ENCODE results near the gene CR1. TPM values are rescaled to one million over a fixed set of nuclear protein-coding genes. Genes with fewer than 3 reads are reported as not detected.

Gene CR1
- total and polyA plus RNA-seq, 2 of the 8 experiments (the other 6 are each of a cell fraction or from before 2014, with no cell fraction given), result 0.15 to 0.22 TPM

GRCh38 chr1:207463021-207463420 is 32.9 kb upstream of the CR1 start (continued):
- TF ChIP-seq, protein P1, sequence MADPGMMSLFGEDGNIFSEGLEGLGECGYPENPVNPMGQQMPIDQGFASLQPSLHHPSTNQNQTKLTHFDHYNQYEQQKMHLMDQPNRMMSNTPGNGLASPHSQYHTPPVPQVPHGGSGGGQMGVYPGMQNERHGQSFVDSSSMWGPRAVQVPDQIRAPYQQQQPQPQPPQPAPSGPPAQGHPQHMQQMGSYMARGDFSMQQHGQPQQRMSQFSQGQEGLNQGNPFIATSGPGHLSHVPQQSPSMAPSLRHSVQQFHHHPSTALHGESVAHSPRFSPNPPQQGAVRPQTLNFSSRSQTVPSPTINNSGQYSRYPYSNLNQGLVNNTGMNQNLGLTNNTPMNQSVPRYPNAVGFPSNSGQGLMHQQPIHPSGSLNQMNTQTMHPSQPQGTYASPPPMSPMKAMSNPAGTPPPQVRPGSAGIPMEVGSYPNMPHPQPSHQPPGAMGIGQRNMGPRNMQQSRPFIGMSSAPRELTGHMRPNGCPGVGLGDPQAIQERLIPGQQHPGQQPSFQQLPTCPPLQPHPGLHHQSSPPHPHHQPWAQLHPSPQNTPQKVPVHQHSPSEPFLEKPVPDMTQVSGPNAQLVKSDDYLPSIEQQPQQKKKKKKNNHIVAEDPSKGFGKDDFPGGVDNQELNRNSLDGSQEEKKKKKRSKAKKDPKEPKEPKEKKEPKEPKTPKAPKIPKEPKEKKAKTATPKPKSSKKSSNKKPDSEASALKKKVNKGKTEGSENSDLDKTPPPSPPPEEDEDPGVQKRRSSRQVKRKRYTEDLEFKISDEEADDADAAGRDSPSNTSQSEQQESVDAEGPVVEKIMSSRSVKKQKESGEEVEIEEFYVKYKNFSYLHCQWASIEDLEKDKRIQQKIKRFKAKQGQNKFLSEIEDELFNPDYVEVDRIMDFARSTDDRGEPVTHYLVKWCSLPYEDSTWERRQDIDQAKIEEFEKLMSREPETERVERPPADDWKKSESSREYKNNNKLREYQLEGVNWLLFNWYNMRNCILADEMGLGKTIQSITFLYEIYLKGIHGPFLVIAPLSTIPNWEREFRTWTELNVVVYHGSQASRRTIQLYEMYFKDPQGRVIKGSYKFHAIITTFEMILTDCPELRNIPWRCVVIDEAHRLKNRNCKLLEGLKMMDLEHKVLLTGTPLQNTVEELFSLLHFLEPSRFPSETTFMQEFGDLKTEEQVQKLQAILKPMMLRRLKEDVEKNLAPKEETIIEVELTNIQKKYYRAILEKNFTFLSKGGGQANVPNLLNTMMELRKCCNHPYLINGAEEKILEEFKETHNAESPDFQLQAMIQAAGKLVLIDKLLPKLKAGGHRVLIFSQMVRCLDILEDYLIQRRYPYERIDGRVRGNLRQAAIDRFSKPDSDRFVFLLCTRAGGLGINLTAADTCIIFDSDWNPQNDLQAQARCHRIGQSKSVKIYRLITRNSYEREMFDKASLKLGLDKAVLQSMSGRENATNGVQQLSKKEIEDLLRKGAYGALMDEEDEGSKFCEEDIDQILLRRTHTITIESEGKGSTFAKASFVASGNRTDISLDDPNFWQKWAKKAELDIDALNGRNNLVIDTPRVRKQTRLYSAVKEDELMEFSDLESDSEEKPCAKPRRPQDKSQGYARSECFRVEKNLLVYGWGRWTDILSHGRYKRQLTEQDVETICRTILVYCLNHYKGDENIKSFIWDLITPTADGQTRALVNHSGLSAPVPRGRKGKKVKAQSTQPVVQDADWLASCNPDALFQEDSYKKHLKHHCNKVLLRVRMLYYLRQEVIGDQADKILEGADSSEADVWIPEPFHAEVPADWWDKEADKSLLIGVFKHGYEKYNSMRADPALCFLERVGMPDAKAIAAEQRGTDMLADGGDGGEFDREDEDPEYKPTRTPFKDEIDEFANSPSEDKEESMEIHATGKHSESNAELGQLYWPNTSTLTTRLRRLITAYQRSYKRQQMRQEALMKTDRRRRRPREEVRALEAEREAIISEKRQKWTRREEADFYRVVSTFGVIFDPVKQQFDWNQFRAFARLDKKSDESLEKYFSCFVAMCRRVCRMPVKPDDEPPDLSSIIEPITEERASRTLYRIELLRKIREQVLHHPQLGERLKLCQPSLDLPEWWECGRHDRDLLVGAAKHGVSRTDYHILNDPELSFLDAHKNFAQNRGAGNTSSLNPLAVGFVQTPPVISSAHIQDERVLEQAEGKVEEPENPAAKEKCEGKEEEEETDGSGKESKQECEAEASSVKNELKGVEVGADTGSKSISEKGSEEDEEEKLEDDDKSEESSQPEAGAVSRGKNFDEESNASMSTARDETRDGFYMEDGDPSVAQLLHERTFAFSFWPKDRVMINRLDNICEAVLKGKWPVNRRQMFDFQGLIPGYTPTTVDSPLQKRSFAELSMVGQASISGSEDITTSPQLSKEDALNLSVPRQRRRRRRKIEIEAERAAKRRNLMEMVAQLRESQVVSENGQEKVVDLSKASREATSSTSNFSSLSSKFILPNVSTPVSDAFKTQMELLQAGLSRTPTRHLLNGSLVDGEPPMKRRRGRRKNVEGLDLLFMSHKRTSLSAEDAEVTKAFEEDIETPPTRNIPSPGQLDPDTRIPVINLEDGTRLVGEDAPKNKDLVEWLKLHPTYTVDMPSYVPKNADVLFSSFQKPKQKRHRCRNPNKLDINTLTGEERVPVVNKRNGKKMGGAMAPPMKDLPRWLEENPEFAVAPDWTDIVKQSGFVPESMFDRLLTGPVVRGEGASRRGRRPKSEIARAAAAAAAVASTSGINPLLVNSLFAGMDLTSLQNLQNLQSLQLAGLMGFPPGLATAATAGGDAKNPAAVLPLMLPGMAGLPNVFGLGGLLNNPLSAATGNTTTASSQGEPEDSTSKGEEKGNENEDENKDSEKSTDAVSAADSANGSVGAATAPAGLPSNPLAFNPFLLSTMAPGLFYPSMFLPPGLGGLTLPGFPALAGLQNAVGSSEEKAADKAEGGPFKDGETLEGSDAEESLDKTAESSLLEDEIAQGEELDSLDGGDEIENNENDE (IDR thresholded peaks at IDR 0.05; ENCODE audit: insufficient replicate concordance, low read length), result no peak
- no peak for TF ChIP-seq NANOG (IDR thresholded peaks at IDR 0.05; ENCODE audit: insufficient read depth, low read depth, low read length, poor library complexity, severe bottlenecking)
- TF ChIP-seq RXRA (IDR thresholded peaks at IDR 0.05; ENCODE audit: insufficient read depth, low read depth, low read length), result no peak
